ENCODE measurements around the gene RBMS1. TPM values are rescaled to one million over a fixed set of nuclear protein-coding genes. Genes with fewer than 3 reads are reported as not detected.

Gene RBMS1
- total and polyA plus RNA-seq, 2 of the 13 experiments (the other 11 are each of a cell fraction or from before 2014, with no cell fraction given): 55.5 to 110 TPM

GRCh38 chr2:160299540-160299939 is 194.1 kb downstream of the RBMS1 start:
- Histone ChIP-seq H3K4me3 (replicated peaks in 1 of 3; ENCODE audit: insufficient read depth in 1 of 3, low read depth in 2 of 3, low read length in 3 of 3) (no peak overlapping the region), H3K9ac (ENCODE audit: insufficient read depth, low read depth, low read length) (no peak overlapping the region), H3K36me3 (replicated peaks in 1 of 2; ENCODE audit: control insufficient read depth in 1 of 2, insufficient read depth in 2 of 2, low read length in 2 of 2) (peaks cover 14 to 52% of the 10 kb centered on the region in 2 experiments), H4K20me1 (ENCODE audit: insufficient read depth, low read length) (no peaks in the 10 kb centered on the region), H2AFZ (ENCODE audit: low read length) (no peak overlapping the region), H3K4me1 (ENCODE audit: insufficient read depth, low read length) (no peaks in the 10 kb centered on the region), H3K27ac (ENCODE audit: extremely low read length, insufficient read depth, low read length) (no peak overlapping the region), H3K4me2 (ENCODE audit: low read depth, low read length) (no peak overlapping the region), H3K9me3 (ENCODE audit: low read length) (no peaks in the 10 kb centered on the region), H3K79me2 (ENCODE audit: insufficient read depth, low read length) (no peaks in the 10 kb centered on the region), H3K27me3 (ENCODE audit: control insufficient read depth in 1 of 2, insufficient read depth in 2 of 2, low read length in 2 of 2) (no peaks in the 10 kb centered on the region)
- no peak for FAIRE-seq
- WGBS (ENCODE audit: low lambda C conversion rate): 98% methylated on average over 3 of the region's 3 CpGs
- POLR2A ChIA-PET: no interaction called here
- ATAC-seq: no peak
- in situ Hi-C loops (cut with HindIII; ENCODE audit: extremely low pct_ligation_motif_present, low pct_unique_long_range_greater_than_20kb) (no loop called here), intact Hi-C loops (cut with micrococcal nuclease; ENCODE audit: unreplicated experiment) (no loop called here)
- BruUV-seq (replicated peaks): no TSS peak
- CTCF ChIA-PET (ENCODE audit: low intra/inter-chr PET ratio, low total read pairs): no interaction called here
- no peak for TF ChIP-seq HNF4A (CRISPR knock-in tag; IDR thresholded peaks at IDR 0.05)
- TF ChIP-seq, protein P1, sequence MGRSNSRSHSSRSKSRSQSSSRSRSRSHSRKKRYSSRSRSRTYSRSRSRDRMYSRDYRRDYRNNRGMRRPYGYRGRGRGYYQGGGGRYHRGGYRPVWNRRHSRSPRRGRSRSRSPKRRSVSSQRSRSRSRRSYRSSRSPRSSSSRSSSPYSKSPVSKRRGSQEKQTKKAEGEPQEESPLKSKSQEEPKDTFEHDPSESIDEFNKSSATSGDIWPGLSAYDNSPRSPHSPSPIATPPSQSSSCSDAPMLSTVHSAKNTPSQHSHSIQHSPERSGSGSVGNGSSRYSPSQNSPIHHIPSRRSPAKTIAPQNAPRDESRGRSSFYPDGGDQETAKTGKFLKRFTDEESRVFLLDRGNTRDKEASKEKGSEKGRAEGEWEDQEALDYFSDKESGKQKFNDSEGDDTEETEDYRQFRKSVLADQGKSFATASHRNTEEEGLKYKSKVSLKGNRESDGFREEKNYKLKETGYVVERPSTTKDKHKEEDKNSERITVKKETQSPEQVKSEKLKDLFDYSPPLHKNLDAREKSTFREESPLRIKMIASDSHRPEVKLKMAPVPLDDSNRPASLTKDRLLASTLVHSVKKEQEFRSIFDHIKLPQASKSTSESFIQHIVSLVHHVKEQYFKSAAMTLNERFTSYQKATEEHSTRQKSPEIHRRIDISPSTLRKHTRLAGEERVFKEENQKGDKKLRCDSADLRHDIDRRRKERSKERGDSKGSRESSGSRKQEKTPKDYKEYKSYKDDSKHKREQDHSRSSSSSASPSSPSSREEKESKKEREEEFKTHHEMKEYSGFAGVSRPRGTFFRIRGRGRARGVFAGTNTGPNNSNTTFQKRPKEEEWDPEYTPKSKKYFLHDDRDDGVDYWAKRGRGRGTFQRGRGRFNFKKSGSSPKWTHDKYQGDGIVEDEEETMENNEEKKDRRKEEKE (IDR thresholded peaks at IDR 0.05): no peak
- no peak for TF ChIP-seq MAFG (CRISPR knock-in tag; IDR thresholded peaks at IDR 0.05)
- no peak for TF ChIP-seq ATF1 (CRISPR knock-in tag; IDR thresholded peaks at IDR 0.05)
- TF ChIP-seq ZNF20 (CRISPR knock-in tag; IDR thresholded peaks at IDR 0.05): no peak
- TF ChIP-seq HOXA3 (CRISPR knock-in tag; IDR thresholded peaks at IDR 0.05): no peak
- TF ChIP-seq ZMAT5 (CRISPR knock-in tag; IDR thresholded peaks at IDR 0.05; ENCODE audit: borderline replicate concordance, low read depth): no peak
- TF ChIP-seq ZNF598 (CRISPR knock-in tag; IDR thresholded peaks at IDR 0.05; ENCODE audit: borderline replicate concordance): no peak
- TF ChIP-seq SMAD9 (CRISPR knock-in tag; IDR thresholded peaks at IDR 0.05): no peak
- TF ChIP-seq RNF2 (conservative IDR thresholded peaks at IDR 0.05; ENCODE audit: low read depth): no peak
- no peak for TF ChIP-seq RBM39 (IDR thresholded peaks at IDR 0.05; ENCODE audit: low read depth, low read length, poor library complexity, severe bottlenecking)
- TF ChIP-seq ZNF232 (CRISPR knock-in tag; IDR thresholded peaks at IDR 0.05; ENCODE audit: borderline replicate concordance): no peak
- TF ChIP-seq MAFK (conservative IDR thresholded peaks at IDR 0.05 in 1 of 2, IDR thresholded peaks at IDR 0.05 in 1 of 2; ENCODE audit: low read length in 2 of 2): no peak
- TF ChIP-seq ZNF780A (CRISPR knock-in tag; IDR thresholded peaks at IDR 0.05): no peak
- no peak for TF ChIP-seq SRY (CRISPR knock-in tag; IDR thresholded peaks at IDR 0.05)
- no peak for TF ChIP-seq NFE2L1 (CRISPR knock-in tag; IDR thresholded peaks at IDR 0.05; ENCODE audit: borderline replicate concordance)
- no peak for TF ChIP-seq GATAD1 (CRISPR knock-in tag; IDR thresholded peaks at IDR 0.05)
- no peak for TF ChIP-seq SRSF4 (IDR thresholded peaks at IDR 0.05; ENCODE audit: low read depth, low read length, poor library complexity, severe bottlenecking)
- no peak for TF ChIP-seq RCOR2 (CRISPR knock-in tag; IDR thresholded peaks at IDR 0.05)
- no peak for DNase-seq (ENCODE audit: low spot score)

Data from HepG2 (cell line).